Measurements from ENCODE around the gene ZFR2. TPM values are rescaled to one million over a fixed set of nuclear protein-coding genes. Genes with fewer than 3 reads are reported as not detected.
"Not testable (repeated sequence)": the region's sequence is repeated elsewhere in the genome, so short reads cannot be mapped to it uniquely, and the experiment has no call there.

ZFR2 gene
- total RNA-seq, 4 donors from 2014 or later, result not detected

DNA sequence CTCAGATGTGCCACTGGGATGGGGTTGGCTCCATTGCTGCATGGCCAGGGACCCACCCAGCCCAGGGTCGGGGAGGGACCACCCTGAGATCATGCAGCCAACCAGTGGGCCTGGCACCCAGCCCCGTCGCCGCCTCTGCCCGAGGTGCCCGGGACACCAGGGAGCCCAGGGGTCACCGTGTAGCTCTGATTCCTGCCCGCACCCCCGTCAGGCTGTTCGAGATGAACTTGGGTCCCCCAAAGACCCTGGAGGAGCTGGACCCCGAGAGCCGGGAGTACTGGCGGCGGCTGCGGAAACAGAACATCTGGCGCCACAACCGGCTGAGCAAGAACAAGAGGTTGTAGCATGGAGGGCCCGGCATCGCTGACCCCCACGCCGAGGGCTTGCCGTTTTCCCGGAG is 101.8 kb downstream of the ZFR2 start:
- TF ChIP-seq, protein P1, sequence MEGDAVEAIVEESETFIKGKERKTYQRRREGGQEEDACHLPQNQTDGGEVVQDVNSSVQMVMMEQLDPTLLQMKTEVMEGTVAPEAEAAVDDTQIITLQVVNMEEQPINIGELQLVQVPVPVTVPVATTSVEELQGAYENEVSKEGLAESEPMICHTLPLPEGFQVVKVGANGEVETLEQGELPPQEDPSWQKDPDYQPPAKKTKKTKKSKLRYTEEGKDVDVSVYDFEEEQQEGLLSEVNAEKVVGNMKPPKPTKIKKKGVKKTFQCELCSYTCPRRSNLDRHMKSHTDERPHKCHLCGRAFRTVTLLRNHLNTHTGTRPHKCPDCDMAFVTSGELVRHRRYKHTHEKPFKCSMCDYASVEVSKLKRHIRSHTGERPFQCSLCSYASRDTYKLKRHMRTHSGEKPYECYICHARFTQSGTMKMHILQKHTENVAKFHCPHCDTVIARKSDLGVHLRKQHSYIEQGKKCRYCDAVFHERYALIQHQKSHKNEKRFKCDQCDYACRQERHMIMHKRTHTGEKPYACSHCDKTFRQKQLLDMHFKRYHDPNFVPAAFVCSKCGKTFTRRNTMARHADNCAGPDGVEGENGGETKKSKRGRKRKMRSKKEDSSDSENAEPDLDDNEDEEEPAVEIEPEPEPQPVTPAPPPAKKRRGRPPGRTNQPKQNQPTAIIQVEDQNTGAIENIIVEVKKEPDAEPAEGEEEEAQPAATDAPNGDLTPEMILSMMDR (IDR thresholded peaks at IDR 0.05), result no peak
- TF ChIP-seq POLR2A (IDR thresholded peaks at IDR 0.05) (no peak), EP300 (IDR thresholded peaks at IDR 0.05; ENCODE audit: low read depth) (no peak), POLR2AphosphoS5 (IDR thresholded peaks at IDR 0.05) (no peak)
- intact Hi-C loops (cut with DNase I; ENCODE audit: low total_unique reads) (no loop called here), in situ Hi-C loops (cut with MboI; ENCODE audit: low pct_ligation_motif_present in 1 of 4, low pct_unique_long_range_greater_than_20kb in 1 of 4, low sequenced_read_pairs in 3 of 4) (no loop called here)
- H3K4me1 ChIP-seq, result peaks cover 0 to 13% (median 8%) of the 10 kb centered on the region in 4 donors
- no peak for DNase-seq
- no peaks in the 10 kb centered on the region for H3K27me3 ChIP-seq
- H3K36me3 ChIP-seq, result peaks cover 0 to 8% (median 2%) of the 10 kb centered on the region in 4 donors
- H3K9me3 ChIP-seq, result no peaks in the 10 kb centered on the region
- H3K27ac ChIP-seq, result no peak overlapping the region
- WGBS, 2 donors (ENCODE audit: low coverage in 1 of 2), result 91% methylated on average over 23 of the region's 23 CpGs; no CpG with 5 or more reads in 1 of the 2 donors
- no peak overlapping the region for H3K4me3 ChIP-seq

DNA sequence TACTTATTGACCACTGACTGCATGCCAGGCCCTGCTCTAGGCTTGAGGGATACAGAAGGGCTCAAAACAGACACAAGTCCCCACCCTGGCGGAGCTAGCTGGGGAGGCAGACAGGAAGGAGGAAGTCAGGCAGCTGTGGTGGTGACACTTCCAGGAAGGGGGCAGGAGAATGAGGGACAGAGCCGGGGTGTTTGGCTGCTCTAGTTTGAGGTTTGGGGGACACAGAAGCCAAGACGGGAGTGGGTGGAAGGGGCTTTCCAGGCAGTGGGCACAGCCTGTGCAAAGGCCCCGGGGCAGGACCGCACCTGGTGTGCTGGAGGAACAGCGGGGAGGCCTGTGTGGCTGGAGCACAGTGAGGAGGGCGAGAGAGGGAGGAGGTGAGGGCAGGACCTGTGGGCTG is 102.3 kb downstream of the ZFR2 start:
- no peak for DNase-seq
- in situ Hi-C loops (cut with MboI; ENCODE audit: low pct_ligation_motif_present in 1 of 4, low pct_unique_long_range_greater_than_20kb in 1 of 4, low sequenced_read_pairs in 3 of 4) (no loop called here), intact Hi-C loops (cut with DNase I; ENCODE audit: low total_unique reads) (no loop called here)
- Histone ChIP-seq H3K36me3 (peaks cover 0 to 8% (median 2%) of the 10 kb centered on the region in 4 donors), H3K27me3 (no peaks in the 10 kb centered on the region), H3K27ac (no peak overlapping the region), H3K9me3 (no peaks in the 10 kb centered on the region), H3K4me1 (peaks cover 0 to 18% (median 12%) of the 10 kb centered on the region in 4 donors), H3K4me3 (no peak overlapping the region)
- WGBS, 2 donors (ENCODE audit: low coverage in 1 of 2), result 86 to 90% methylated on average over 2 to 7 of the region's 7 CpGs
- TF ChIP-seq POLR2A (IDR thresholded peaks at IDR 0.05), result no peak
- TF ChIP-seq, protein P1 (IDR thresholded peaks at IDR 0.05), result no peak
- no peak for TF ChIP-seq POLR2AphosphoS5 (IDR thresholded peaks at IDR 0.05)
- TF ChIP-seq EP300 (IDR thresholded peaks at IDR 0.05; ENCODE audit: low read depth), result no peak

DNA sequence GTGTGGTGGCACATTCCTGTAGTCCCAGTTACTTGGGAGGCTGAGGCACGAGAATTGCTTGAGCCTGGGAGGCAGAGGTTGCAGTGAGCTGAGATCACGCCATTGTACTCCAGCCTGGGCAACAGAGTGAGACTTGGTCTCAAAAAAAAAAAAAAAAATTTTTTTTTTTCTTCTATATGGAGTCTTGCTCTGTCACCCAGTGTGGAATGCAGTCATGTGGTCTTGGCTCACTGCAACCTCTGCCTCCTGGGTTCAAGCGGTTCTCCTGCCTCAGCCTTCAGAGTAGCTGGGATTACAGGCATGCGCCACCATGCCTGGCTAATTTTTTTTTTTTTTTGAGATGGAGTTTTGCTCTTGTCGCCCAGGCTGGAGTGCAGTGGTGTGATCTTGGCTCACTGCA is 103.1 kb downstream of the ZFR2 start:
- WGBS, 2 donors (ENCODE audit: low coverage in 1 of 2), result 97 to 100% methylated on average over 2 to 5 of the region's 5 CpGs
- H3K4me3 ChIP-seq; H3K9me3 ChIP-seq; H3K27me3 ChIP-seq; H3K27ac ChIP-seq; DNase-seq; intact Hi-C loops (cut with DNase I; ENCODE audit: low total_unique reads); H3K36me3 ChIP-seq; in situ Hi-C loops (cut with MboI; ENCODE audit: low pct_ligation_motif_present in 1 of 4, low pct_unique_long_range_greater_than_20kb in 1 of 4, low sequenced_read_pairs in 3 of 4): not testable (repeated sequence)
- peaks cover 1 to 26% (median 15%) of the 10 kb centered on the region in 4 donors for H3K4me1 ChIP-seq

DNA sequence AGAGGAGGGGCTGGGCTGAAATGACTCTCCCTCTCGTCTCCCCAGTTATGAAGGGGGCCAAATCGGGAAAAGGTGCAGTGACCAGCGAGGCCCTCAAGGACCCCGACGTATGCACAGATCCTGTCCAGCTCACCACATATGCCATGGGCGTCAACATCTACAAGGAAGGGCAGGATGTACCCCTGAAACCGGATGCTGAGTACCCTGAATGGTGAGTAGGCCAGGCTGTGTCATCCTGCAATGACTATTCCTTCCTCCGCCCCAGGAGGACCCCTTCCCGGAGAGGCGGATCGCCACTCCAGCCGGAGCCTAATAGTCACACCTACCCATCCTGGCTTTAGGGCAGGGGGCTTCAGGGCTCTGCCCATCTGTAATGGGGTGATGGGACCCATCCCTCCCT is 103.7 kb downstream of the ZFR2 start:
- intact Hi-C loops (cut with DNase I; ENCODE audit: low total_unique reads) (no loop called here), in situ Hi-C loops (cut with MboI; ENCODE audit: low pct_ligation_motif_present in 1 of 4, low pct_unique_long_range_greater_than_20kb in 1 of 4, low sequenced_read_pairs in 3 of 4) (no loop called here)
- Histone ChIP-seq H3K9me3 (no peaks in the 10 kb centered on the region), H3K4me1 (peaks cover 7 to 32% (median 21%) of the 10 kb centered on the region in 4 donors), H3K4me3 (no peak overlapping the region), H3K27me3 (no peaks in the 10 kb centered on the region), H3K36me3 (peaks cover 0 to 8% (median 2%) of the 10 kb centered on the region in 4 donors), H3K27ac (no peak overlapping the region)
- 92% methylated on average over 12 of the region's 12 CpGs; no CpG with 5 or more reads in 1 of the 2 donors for WGBS, 2 donors (ENCODE audit: low coverage in 1 of 2)
- TF ChIP-seq POLR2AphosphoS5 (IDR thresholded peaks at IDR 0.05) (no peak), EP300 (IDR thresholded peaks at IDR 0.05; ENCODE audit: low read depth) (no peak), POLR2A (IDR thresholded peaks at IDR 0.05) (no peak)
- TF ChIP-seq, protein P1 (IDR thresholded peaks at IDR 0.05), result no peak
- DNase-seq, result no peak

Measured in transverse colon (tissue), 4 donors.